GM19395 (cell line): ENCODE data around the gene KY.

Source experiments
- ATAC-seq: cut with Tn5 transposase; IDR thresholded peaks from one replicate; pipeline ENCODE4 v1.9.1; 2021; ENCODE audit warnings: mild to moderate bottlenecking, moderate library complexity; ENCODE audit not compliant: unreplicated experiment

Gene KY

DNA sequence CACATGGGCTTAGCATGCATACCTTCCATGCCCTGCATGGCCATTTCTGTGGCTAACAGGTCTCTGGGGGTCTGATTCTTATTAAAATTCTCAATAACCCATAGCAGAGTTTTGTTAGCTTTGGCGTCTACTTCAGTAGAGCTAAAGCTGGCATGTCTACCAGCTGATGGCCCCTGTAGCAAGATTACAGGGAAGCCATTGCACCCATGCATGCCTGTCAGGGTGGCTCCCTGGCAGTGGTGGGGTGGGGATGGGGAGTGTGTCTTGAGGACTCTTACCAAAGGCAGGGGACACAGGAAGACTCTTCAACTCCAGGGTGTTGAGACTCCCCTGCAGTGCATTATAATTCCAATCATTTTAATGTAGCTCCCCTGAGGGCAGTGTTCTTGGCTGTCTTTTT lies 4.7 kb downstream of the KY start:
- no peak for ATAC-seq

DNA sequence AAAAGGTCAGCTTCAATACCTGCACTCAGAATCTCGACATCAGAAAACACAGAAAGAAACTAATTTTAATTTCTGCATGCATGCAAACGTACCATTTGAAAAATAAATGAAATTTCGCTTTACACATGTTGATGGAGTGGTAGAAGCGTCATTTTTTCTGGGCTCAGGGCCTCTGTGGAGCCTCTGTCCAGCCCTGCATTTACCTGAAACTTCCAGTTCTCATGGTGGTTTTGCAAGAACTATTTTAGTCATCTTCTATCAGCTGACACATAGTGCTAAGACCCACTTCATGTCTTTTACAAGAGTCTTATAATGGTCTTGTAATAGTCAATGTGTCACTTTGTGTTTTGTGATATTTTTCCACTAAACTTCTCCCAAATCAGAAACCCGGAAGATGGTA lies 5.3 kb downstream of the KY start:
- ATAC-seq = no peak

DNA sequence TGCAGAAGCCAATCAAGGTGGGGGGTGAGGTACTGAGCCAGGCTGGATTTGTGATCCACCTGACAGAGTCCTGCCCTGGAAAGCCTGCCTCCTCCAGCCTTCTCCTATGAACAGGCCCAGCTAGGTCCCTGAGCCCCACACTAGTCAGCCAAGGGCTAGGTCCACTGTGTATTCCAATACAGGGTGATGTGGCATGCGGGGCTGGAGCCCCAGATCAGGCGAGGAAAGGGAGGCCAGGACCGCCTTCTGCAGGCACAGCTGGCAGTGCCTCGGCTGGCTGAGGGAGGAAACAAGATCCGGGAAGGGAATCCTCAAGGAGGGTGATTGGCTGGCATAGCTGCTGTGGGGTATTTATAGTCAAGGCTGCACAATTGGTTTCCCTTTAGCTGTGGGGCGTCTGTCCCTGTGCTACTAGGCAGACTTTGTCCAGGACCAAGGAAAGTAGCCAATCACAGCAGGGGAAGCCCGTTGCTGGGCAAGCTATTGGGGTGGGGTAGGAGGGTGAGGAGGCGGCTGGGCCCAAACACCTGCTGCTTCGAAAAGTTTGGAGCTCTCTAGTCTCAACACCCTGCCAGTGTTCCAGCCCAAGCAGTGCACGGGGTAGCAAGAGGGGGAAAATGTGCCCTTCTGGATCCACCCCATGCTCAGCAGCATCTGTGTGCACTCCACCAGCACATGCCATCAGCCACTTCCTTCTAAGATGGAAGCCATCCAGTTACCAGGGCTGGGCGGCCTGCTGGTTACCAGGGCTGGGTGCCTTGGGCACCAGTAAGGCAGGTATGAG lies 5.9 kb downstream of the KY start:
- ATAC-seq = no peak

DNA sequence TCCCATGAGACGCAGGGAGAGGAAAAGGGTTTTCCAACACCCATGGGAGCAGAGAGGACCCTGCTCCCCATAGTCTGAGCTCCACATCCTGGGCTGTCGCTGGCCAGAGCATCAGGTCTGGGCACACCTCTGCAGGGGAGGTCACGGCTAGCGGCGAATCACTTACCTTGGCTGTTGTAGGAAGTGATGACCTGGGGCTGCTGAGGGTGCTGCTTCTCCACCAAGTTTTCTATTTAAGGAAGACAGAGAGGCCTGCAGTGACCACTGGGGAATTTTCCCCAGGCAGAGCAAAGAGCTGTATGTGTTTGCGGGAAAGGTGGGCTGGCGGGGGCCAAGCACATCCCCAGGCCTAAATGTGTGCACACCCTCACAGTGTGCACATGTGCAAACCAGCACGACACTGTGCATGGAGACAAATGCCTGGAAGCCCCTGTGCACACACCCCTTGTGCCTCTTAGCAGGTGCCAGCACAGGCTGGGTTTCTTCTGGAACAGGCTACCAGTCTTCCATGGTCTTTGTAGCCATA lies 7.6 kb downstream of the KY start:
- no peak for ATAC-seq

DNA sequence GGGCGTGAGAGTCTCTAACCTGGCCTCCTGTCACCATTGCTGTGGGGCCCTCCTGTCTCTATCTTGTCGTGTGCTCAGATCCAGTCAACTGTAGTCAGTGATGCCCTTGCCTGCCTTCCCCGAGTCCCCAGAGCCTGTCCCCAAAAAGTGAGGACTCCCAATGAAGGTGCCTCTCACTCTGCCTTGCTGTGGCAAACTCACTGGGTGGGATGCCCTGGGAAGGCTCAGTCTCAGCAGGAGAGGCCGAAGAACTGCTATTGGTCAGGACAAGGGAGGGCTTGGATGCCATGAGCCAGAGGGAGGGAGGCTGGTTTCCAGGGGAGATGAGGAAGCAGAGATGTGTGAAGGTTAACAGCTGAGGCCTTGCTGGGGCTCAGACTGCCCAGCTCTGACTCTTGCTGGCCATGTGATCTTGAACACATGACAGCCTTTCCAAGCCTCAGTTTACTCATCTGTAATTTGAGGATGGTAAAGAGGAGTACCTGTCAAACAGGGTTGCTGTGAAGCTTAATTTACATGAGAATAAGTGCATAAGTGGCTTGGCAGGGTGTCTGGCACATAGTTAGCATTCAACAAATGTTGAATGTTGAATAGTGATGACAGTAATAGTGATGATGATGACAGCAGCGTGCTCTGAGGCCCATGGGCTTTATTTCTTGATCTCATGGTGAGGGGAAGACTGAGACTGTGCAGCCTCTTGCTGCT lies 8.2 kb downstream of the KY start:
- ATAC-seq = no peak

DNA sequence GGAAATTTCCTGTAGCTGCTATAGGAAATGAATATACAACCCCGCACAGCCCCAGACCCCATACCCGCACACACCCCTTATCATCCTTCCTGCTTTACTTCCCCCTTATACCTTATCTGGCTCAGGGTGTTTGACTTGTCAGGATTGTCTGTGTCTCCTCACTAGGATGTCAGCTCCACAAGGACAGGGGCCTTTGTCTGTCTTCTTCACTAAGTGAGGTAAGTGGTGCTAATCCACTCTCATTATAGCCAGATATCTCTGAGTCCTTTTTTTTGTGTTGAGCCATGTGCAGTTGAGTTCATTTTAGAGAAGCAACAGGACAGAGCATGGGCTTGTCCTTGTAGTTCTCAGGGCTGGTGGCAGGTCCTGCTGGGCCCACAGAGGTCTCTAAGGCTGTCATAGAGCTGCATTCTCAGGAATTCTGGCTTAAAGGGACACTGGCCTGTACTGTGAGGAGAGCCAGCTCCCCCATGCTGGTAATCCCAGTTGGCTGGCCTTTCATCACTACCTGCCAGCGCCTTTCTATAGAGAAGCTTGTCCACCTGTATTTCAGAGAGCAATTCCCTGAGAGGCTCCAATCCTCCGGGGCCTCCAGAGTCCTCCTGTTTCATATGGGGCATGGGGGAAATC lies 9.0 kb downstream of the KY start:
- ATAC-seq = no peak

DNA sequence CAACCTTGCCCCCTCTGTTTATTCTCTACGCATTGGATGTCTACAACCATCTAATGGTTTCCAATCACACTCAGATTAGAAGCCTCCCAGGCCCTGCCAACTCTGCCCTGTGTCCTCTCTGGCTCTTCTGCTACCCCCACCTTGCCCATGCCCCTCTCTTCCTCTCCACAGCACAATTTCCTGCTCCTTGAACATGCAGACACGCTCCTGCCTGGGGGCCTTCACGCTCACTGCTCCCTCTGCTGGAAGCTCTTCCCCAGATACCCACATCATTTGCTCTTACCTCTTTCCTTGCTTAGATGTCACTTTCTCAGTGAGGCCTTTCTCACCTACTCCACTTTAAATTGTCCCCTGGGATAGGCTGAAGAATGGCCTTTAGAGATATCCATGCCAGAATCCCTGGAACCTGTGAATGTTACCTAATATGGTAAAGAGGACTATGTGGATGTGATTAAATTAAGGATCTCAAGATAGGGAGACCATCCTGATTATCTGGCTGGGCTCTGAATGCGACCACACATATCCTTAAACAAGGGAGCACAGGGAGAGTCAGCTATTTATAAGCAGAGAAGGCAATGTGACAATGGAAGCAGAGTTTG lies 9.9 kb downstream of the KY start:
- ATAC-seq = no peak

DNA sequence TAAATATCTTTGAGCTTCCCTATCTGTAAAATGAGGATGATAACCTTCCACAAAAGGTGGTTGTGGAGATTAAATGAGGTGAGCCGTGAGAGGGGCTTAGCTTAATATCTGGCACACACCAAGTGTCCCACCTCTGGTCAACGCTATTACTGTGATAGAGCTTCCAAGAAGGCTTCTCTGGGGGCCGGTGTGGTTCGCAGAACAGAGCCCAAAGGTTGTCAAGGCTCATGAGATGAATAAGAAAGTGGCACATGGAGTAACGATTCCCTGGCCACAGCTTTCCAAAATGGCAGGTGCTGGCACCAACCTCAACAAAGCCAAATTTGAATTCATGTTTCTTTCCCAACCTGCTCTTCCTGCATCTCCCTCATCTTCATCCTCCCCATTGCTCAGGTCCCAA lies 10.4 kb downstream of the KY start:
- no peak for ATAC-seq

DNA sequence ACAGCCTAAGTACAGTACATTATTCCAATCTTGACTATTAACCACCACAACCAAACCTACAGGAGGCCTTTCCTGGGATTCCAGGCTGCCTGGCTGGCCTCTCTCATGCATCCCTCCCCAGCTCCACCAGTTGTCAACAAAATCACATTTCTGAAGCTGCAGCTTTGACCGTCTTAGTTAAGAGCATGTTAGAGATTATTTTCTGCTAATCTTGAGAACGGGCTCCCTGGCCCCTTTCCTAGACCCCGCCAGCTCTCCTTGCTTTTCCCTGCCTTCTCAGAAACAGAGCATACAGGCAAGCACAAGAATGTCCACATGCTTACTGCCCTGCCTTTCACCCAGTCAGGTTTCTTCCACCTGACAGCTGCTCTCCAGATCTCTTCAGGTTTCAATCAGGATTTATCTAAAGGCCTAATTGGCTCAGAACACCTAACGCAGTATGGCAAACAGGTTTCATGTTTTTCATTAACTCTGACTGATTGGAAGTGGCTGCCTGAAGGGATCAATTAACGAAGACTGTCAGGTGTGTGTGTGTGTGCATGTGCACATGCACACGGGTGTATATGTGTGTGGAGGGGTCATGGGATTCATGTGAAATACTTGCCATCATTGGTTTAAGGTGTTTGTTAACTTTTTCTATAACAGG lies 12.3 kb downstream of the KY start:
- ATAC-seq = no peak

DNA sequence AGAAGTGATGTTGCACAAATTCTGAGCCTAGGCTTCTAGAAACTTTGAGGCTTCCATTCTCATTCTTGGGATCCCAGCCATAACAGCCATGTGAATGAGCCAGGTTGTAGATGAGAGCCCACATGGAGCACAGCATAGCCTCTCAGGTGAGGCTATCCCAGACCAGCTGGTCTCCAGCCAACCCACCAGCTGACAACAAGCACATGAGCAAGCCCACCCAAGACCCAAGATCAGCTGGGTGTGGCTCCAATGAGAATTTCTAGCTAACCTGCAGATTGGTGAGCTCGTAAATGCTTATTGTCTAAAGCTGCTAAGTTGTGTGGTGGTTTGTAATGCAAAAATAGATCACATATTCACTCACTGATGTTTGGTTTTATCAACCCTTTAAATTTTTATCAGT lies 14.4 kb downstream of the KY start:
- ATAC-seq = no peak

DNA sequence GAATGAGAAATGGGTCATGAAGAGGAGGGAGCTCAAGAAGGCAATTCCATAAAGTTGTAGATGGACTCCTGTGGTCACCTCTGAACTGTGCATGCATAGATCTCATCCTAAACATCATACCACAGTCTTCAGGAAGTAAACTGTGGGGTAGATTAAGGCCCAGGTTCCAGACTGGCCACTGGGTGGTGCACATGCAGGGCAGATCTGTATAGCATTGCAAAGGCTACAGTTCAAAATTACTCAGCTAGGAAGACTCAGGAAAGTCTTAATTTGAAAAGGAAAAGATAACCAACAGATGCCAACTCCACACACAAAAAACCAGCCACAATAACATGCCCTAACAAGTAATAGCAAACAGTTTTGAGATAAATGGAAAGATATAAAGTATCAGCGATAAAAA lies 20.3 kb downstream of the KY start:
- ATAC-seq = no peak

DNA sequence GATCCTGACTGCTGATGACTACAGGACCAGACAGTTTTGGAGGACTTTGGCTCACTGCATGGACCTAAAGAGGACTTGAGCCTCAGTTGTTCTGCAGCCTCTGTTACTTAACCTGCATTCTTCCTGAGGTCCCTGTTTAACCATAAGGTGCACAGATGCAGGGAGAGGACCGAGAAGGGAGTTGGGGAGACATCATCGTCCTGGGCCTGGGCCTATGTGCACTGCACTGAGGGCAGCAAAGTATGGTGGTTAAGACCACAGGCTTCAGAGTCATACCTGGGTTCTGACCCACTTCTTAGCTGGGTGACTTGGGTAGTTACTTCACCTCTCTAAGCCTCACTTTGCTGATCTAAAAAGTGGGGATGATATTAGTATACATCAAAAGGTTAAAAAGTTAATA lies 21.9 kb downstream of the KY start:
- ATAC-seq = no peak

DNA sequence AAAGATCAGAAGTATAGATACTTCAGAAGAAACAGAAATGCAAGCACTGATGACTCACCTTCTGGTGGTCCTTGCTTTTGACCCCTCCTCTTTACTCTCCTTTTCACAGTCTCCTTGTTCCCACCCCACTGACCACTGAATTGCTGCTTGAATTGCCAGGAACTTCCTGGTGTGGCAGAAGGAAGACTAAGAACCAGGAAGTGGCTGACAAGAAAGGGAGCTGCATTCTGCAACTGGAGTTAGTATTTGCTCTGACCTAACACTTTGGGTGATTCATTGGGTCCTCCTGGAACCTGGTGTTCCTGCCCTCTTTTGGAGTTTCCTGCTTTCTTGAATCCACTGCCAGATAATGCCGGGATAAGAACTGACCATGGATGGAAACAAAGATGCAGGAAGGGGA lies 23.0 kb downstream of the KY start:
- no peak for ATAC-seq

DNA sequence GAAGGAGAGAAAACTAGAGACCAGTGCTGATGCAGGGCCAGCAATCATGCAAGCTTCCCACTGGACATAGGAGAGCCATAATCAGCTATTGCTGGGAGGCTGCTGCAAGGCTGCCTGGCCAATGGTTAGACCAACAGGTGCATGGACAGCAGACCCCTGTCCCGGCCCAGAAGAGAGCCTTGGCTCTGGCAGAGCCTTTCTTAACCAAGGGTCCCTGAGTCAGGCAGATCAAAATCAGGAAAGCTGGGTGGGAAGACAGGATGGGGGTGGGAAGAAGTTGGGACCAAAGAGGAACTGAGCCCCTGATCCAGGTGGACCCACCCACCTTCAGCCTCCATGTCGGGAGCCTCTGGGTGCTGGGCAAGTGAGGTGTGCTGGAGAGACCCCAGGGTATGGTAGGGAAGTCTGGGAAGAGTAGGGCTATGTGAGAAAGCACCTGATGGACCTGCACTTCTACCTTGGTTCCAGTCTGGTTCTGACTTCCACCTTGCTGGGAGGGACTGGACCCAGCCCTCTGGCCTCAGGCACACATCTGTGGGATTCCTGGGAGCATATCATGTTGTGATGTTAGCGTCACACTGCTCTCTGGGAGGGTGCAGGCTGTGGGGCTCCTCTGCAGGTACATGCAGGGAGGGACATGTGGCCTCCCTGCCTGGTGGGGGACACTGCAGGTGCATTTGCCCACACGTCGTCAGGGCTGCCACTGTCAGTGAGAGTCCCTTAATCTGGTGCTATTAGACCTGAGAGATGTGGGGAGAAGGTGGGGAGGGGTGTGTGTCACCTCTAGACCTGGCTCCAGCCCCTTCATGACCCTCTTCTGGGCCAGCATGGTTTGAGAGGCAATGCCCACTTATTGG lies 24.7 kb downstream of the KY start:
- ATAC-seq = no peak

DNA sequence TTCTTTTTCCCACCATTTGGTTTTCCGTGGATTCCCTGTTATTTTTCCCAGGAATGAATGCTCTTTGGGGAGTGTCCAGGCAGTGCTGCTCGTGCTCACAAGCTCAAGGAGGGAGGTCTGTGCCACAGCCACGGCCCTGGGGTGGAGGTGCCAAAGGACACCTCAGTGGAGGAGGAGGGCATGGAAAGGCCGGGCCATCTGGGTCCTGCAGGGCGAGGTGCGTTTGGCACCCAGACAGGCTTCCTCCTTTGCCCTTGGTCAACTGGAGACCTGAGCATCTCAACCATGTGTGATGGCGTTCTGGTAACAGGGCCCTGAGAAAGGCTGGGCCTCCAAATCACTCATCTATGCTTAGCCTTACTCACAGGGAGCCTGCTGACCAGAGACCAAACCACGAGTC lies 25.4 kb downstream of the KY start:
- no peak for ATAC-seq

DNA sequence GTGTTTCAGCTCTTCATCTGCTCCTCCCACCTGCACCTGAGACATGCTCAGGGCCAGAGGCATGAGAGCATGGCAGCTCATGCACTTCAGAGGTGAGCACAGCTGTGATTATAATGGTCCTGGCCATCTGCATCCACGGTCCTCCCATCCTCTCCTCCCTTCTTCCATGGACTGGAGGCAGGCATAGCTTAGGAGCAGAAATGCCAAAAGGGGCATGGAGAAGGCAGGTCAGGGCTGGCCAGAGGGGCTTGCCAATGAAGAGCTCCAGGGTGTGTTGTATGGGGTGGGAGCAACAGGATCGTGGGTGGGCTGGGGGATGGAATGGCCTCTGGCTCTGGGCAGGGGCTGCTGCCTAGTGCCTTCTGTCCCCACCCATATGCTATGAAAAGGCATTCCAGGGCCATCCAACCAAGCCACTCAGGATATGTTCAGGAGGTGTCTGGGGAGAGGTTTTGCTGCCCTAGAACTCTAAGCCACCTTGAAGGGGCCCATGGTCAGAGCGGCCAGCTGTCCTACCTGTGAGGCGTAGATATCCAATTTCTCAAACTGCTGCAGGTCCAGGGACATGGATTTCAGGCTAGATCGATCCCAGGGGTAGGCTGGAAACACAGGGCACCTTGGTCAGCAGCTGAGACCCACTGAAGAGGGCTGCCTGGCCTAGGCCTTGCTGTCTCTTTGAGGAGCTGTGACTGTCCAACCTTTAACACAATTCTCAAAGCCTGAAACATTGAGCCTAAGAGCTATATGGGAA lies 26.1 kb downstream of the KY start:
- no peak for ATAC-seq

DNA sequence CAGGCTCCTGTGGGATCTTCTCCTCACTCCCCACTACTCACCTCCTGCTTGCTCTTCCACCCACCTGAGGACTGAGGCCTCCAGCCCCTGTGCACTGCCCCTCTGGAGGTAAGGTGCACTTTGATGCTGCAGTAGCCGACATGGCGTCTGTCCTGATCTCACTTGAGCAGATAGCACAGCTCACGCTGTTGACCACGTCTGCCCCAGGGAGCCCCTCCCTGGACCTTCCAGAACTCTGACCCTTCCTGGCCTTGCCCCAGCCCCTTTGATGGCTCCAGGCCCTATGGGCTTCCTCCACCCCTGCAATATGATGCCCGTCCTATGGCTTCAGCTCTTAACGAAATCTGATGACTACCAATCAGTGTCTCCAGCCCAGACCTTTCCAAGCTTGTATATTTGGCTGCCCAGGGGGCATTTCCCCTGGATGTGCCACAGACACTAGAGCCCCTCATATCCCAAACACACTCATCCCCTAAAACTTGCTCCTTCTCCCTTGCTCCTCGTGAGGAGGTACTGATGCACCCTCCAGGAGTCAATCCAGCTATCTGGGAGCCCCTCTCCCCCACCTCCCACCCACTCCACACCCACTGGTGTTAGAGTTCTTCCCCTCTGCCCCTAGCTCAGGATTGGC lies 27.1 kb downstream of the KY start:
- ATAC-seq = no peak

DNA sequence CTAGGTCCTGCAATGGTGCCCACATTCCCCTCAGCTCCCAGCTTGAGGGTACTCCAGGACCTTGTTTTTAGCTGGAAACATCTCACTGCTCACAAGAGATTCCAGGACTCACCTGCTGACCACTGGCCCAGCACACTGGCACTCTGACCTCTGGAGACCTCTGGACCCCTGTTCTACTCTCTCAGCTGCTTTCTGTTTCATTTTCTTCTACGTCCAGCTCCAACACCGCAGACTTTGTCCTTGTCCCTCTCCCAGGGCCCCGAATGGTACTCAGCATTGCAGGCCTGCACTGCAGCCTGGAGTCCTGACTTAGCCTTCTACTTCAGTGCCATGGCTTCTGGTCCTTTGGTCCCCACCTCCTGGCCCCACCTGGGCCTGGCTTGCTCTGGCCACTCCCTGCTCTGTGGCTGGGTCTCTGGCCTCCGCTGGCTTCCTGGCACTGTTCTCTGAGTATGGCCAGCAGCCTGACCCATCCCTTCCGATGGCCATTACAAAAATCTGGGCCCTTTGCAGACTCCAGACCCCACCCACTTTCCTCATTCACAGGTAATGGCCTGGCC lies 27.9 kb downstream of the KY start:
- no peak for ATAC-seq

DNA sequence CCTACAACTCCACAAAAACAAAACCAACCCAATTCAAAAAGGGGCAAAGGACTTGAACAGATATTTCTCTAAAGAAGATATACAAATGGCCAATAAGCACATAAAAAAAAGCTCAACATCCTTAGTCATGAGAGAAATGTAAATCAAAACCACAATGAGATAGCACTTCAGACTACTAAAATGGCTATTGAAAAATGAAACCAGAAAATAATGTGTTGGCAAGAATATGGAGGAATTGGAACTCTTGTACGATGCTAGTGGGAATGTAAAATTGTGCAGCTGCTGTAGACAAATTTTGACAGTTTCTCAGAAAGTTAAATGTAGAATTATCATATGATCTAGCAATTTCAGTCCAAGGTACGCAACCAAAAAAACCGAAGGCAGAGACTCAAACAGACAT lies 29.0 kb downstream of the KY start:
- no peak for ATAC-seq
